ENCODE measurements around the gene CHD2.

Gene CHD2

GRCh38 chr15:93074599-93074998 is 174.5 kb downstream of the CHD2 start:
- DNase-seq (no peak), ATAC-seq (ENCODE audit: insufficient read depth, low read depth) (no peak)
- TF ChIP-seq CTCF (IDR thresholded peaks at IDR 0.05; ENCODE audit: borderline replicate concordance, extremely low read depth, low read length, poor library complexity, severe bottlenecking) (no peak), EZH2 (IDR thresholded peaks at IDR 0.05; ENCODE audit: borderline replicate concordance, low read depth, low read length, severe bottlenecking) (no peak)
- Histone ChIP-seq H3K36me3 (ENCODE audit: insufficient read depth, low read length) (no peaks in the 10 kb centered on the region), H3K4me1 (ENCODE audit: insufficient read depth, low read length) (no peaks in the 10 kb centered on the region), H2AFZ (ENCODE audit: low read depth, low read length) (no peak overlapping the region), H3K4me3 (ENCODE audit: low read depth in 1 of 2, low read length in 2 of 2) (no peak overlapping the region), H3K27me3 (ENCODE audit: insufficient read depth, low read length, poor library complexity) (no peaks in the 10 kb centered on the region), H4K20me1 (ENCODE audit: insufficient read depth, low read length) (no peaks in the 10 kb centered on the region; the same call in 1 of the 2 replicates), H3K79me2 (ENCODE audit: insufficient read depth, low read length) (peaks cover 75% of the 10 kb centered on the region), H3K27ac (ENCODE audit: low read length) (no peak overlapping the region), H3K9ac (ENCODE audit: low read depth, low read length) (no peak overlapping the region), H3K4me2 (ENCODE audit: insufficient read depth, low read length) (no peak overlapping the region), H3K9me3 (ENCODE audit: insufficient read depth, low read length, severe bottlenecking) (no peaks in the 10 kb centered on the region)

GRCh38 chr15:93076217-93076616 is 176.1 kb downstream of the CHD2 start:
- H3K36me3 ChIP-seq (ENCODE audit: insufficient read depth, low read length): no peaks in the 10 kb centered on the region
- no peaks in the 10 kb centered on the region for H3K9me3 ChIP-seq (ENCODE audit: insufficient read depth, low read length, severe bottlenecking)
- no peaks in the 10 kb centered on the region for H3K4me1 ChIP-seq (ENCODE audit: insufficient read depth, low read length)
- no peaks in the 10 kb centered on the region; the same call in 1 of the 2 replicates for H4K20me1 ChIP-seq (ENCODE audit: insufficient read depth, low read length)
- DNase-seq: no peak
- no peak overlapping the region for H2AFZ ChIP-seq (ENCODE audit: low read depth, low read length)
- no peak overlapping the region for H3K4me2 ChIP-seq (ENCODE audit: insufficient read depth, low read length)
- no peak for ATAC-seq (ENCODE audit: insufficient read depth, low read depth)
- H3K27me3 ChIP-seq (ENCODE audit: insufficient read depth, low read length, poor library complexity): no peaks in the 10 kb centered on the region
- no peak overlapping the region for H3K4me3 ChIP-seq (ENCODE audit: low read depth in 1 of 2, low read length in 2 of 2)
- H3K9ac ChIP-seq (ENCODE audit: low read depth, low read length): no peak overlapping the region
- no peak overlapping the region for H3K27ac ChIP-seq (ENCODE audit: low read length)
- no peak for TF ChIP-seq EZH2 (IDR thresholded peaks at IDR 0.05; ENCODE audit: borderline replicate concordance, low read depth, low read length, severe bottlenecking)
- no peak for TF ChIP-seq CTCF (IDR thresholded peaks at IDR 0.05; ENCODE audit: borderline replicate concordance, extremely low read depth, low read length, poor library complexity, severe bottlenecking)
- peaks cover 82% of the 10 kb centered on the region for H3K79me2 ChIP-seq (ENCODE audit: insufficient read depth, low read length)

- Histone ChIP-seq H3K9me3 (ENCODE audit: insufficient read depth, low read length, severe bottlenecking) (no peaks in the 10 kb centered on the region), H3K9ac (ENCODE audit: low read depth, low read length) (no peak overlapping the region), H3K27me3 (ENCODE audit: insufficient read depth, low read length, poor library complexity) (no peaks in the 10 kb centered on the region), H3K79me2 (ENCODE audit: insufficient read depth, low read length) (peaks cover 85% of the 10 kb centered on the region), H3K27ac (ENCODE audit: low read length) (no peak overlapping the region), H3K4me2 (ENCODE audit: insufficient read depth, low read length) (no peak overlapping the region), H3K4me3 (ENCODE audit: low read depth in 1 of 2, low read length in 2 of 2) (no peak overlapping the region), H2AFZ (ENCODE audit: low read depth, low read length) (no peak overlapping the region), H3K36me3 (ENCODE audit: insufficient read depth, low read length) (no peaks in the 10 kb centered on the region), H4K20me1 (ENCODE audit: insufficient read depth, low read length) (no peaks in the 10 kb centered on the region; the same call in 1 of the 2 replicates), H3K4me1 (ENCODE audit: insufficient read depth, low read length) (no peaks in the 10 kb centered on the region)
- no peak for ATAC-seq (ENCODE audit: insufficient read depth, low read depth)
- DNase-seq: no peak
- TF ChIP-seq CTCF (IDR thresholded peaks at IDR 0.05; ENCODE audit: borderline replicate concordance, extremely low read depth, low read length, poor library complexity, severe bottlenecking): no peak
- TF ChIP-seq EZH2 (IDR thresholded peaks at IDR 0.05; ENCODE audit: borderline replicate concordance, low read depth, low read length, severe bottlenecking): no peak
These were observed 176.8 kb downstream of the CHD2 start for GRCh38 chr15:93076875-93077274.
